Measurements from ENCODE around the gene C2CD3.

- TF ChIP-seq POLR2A (IDR thresholded peaks at IDR 0.05; ENCODE audit: low read depth, low read length) (no peak), CTCF (conservative IDR thresholded peaks at IDR 0.05; ENCODE audit: low read depth, low read length) (no peak), NFE2L2 (IDR thresholded peaks at IDR 0.05; ENCODE audit: low read depth, low read length) (no peak), FOS (IDR thresholded peaks at IDR 0.05; ENCODE audit: low read depth, low read length) (no peak), USF2 (IDR thresholded peaks at IDR 0.05; ENCODE audit: low read depth, low read length) (no peak), CEBPB (IDR thresholded peaks at IDR 0.05; ENCODE audit: low read depth, low read length) (no peak), MXI1 (IDR thresholded peaks at IDR 0.05; ENCODE audit: borderline replicate concordance, low read depth, low read length) (no peak), CHD1 (IDR thresholded peaks at IDR 0.05; ENCODE audit: low read depth, low read length) (no peak), SMC3 (IDR thresholded peaks at IDR 0.05; ENCODE audit: low read depth, low read length) (no peak), RFX5 (IDR thresholded peaks at IDR 0.05; ENCODE audit: low read depth, low read length) (no peak), RAD21 (IDR thresholded peaks at IDR 0.05; ENCODE audit: low read length) (no peak)
These were observed 127.4 kb downstream of the C2CD3 start for GRCh38 chr11:74043450-74043849.
